HG03442 (cell line): ENCODE results near the gene CFHR1.

Source experiments
- ATAC-seq: cut with Tn5 transposase; IDR thresholded peaks from one replicate; pipeline ENCODE4 v1.9.1; 2021; ENCODE audit warnings: mild to moderate bottlenecking, moderate library complexity; ENCODE audit not compliant: unreplicated experiment

The CFHR1 gene

GRCh38 chr1:196875935-196876334 lies 56.4 kb downstream of the CFHR1 start:
- ATAC-seq, result no peak

GRCh38 chr1:196877964-196878363 lies 58.4 kb downstream of the CFHR1 start:
- no peak for ATAC-seq
